ENCODE measurements around the gene HACL1. TPM values are rescaled to one million over a fixed set of nuclear protein-coding genes. Genes with fewer than 3 reads are reported as not detected.

HACL1 gene
- total and polyA plus RNA-seq, 10 of the 15 experiments (the other 5 are each of a cell fraction or from before 2014, with no cell fraction given): 19.4 to 48.7 (median 30.1) TPM

DNA sequence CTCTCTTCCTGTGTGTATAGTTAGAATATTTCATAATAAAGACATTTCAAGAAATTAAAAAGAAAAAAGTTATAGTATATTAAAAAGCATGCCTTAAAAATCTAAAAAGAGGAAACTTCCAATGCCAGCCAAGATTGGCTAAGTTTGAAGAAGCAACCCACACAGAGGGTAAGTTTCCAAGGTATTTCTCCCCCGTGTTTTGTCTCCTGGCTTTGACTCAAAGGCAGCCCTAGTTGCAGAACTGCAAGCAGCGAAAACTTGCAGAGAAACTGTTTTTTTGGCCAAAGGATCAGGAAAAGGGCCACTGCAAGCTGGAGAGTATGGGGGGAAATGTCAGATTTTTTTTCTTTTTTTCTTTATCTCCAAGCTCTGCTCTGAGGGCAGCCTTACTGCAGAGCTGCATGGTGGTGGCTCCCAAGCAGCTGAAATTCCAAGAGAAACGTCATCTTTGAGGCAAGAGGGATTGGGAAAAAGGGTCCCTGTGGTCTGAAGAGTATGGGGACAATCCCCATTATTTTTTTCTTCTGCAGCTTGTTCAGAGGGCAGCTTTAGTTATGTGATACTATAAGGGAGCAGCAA is 23.0 kb downstream of the HACL1 start:
- H3K79me2 ChIP-seq (ENCODE audit: control insufficient read depth, insufficient read depth, low read length): no peaks in the 10 kb centered on the region
- H4K20me1 ChIP-seq (ENCODE audit: control insufficient read depth, insufficient read depth): no peaks in the 10 kb centered on the region
- BruUV-seq (replicated peaks): no TSS peak
- TF ChIP-seq NFIC (IDR thresholded peaks at IDR 0.05; ENCODE audit: low read depth, low read length) (no peak), CBX3 (IDR thresholded peaks at IDR 0.05; ENCODE audit: borderline replicate concordance, low read depth) (no peak), STAT3 (IDR thresholded peaks at IDR 0.05; ENCODE audit: low read depth, low read length) (no peak), TARDBP (IDR thresholded peaks at IDR 0.05; ENCODE audit: borderline replicate concordance) (no peak), ESRRA (IDR thresholded peaks at IDR 0.05; ENCODE audit: low read length) (no peak), SIX5 (IDR thresholded peaks at IDR 0.05; ENCODE audit: low read depth, low read length, severe bottlenecking) (no peak), NFYA (IDR thresholded peaks at IDR 0.05; ENCODE audit: borderline replicate concordance, low read depth, low read length) (no peak)
- TF ChIP-seq, protein P1, sequence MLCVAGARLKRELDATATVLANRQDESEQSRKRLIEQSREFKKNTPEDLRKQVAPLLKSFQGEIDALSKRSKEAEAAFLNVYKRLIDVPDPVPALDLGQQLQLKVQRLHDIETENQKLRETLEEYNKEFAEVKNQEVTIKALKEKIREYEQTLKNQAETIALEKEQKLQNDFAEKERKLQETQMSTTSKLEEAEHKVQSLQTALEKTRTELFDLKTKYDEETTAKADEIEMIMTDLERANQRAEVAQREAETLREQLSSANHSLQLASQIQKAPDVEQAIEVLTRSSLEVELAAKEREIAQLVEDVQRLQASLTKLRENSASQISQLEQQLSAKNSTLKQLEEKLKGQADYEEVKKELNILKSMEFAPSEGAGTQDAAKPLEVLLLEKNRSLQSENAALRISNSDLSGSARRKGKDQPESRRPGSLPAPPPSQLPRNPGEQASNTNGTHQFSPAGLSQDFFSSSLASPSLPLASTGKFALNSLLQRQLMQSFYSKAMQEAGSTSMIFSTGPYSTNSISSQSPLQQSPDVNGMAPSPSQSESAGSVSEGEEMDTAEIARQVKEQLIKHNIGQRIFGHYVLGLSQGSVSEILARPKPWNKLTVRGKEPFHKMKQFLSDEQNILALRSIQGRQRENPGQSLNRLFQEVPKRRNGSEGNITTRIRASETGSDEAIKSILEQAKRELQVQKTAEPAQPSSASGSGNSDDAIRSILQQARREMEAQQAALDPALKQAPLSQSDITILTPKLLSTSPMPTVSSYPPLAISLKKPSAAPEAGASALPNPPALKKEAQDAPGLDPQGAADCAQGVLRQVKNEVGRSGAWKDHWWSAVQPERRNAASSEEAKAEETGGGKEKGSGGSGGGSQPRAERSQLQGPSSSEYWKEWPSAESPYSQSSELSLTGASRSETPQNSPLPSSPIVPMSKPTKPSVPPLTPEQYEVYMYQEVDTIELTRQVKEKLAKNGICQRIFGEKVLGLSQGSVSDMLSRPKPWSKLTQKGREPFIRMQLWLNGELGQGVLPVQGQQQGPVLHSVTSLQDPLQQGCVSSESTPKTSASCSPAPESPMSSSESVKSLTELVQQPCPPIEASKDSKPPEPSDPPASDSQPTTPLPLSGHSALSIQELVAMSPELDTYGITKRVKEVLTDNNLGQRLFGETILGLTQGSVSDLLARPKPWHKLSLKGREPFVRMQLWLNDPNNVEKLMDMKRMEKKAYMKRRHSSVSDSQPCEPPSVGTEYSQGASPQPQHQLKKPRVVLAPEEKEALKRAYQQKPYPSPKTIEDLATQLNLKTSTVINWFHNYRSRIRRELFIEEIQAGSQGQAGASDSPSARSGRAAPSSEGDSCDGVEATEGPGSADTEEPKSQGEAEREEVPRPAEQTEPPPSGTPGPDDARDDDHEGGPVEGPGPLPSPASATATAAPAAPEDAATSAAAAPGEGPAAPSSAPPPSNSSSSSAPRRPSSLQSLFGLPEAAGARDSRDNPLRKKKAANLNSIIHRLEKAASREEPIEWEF (IDR thresholded peaks at IDR 0.05; ENCODE audit: insufficient replicate concordance, low read depth, low read length): no peak
- TF ChIP-seq, protein P2, sequence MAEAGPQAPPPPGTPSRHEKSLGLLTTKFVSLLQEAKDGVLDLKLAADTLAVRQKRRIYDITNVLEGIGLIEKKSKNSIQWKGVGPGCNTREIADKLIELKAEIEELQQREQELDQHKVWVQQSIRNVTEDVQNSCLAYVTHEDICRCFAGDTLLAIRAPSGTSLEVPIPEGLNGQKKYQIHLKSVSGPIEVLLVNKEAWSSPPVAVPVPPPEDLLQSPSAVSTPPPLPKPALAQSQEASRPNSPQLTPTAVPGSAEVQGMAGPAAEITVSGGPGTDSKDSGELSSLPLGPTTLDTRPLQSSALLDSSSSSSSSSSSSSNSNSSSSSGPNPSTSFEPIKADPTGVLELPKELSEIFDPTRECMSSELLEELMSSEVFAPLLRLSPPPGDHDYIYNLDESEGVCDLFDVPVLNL (IDR thresholded peaks at IDR 0.05; ENCODE audit: low read depth, low read length): no peak
- TF ChIP-seq, protein P3, sequence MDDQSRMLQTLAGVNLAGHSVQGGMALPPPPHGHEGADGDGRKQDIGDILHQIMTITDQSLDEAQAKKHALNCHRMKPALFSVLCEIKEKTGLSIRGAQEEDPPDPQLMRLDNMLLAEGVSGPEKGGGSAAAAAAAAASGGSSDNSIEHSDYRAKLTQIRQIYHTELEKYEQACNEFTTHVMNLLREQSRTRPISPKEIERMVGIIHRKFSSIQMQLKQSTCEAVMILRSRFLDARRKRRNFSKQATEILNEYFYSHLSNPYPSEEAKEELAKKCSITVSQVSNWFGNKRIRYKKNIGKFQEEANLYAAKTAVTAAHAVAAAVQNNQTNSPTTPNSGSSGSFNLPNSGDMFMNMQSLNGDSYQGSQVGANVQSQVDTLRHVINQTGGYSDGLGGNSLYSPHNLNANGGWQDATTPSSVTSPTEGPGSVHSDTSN (IDR thresholded peaks at IDR 0.05; ENCODE audit: insufficient replicate concordance, low read depth, low read length): no peak
- TF ChIP-seq, protein P4, sequence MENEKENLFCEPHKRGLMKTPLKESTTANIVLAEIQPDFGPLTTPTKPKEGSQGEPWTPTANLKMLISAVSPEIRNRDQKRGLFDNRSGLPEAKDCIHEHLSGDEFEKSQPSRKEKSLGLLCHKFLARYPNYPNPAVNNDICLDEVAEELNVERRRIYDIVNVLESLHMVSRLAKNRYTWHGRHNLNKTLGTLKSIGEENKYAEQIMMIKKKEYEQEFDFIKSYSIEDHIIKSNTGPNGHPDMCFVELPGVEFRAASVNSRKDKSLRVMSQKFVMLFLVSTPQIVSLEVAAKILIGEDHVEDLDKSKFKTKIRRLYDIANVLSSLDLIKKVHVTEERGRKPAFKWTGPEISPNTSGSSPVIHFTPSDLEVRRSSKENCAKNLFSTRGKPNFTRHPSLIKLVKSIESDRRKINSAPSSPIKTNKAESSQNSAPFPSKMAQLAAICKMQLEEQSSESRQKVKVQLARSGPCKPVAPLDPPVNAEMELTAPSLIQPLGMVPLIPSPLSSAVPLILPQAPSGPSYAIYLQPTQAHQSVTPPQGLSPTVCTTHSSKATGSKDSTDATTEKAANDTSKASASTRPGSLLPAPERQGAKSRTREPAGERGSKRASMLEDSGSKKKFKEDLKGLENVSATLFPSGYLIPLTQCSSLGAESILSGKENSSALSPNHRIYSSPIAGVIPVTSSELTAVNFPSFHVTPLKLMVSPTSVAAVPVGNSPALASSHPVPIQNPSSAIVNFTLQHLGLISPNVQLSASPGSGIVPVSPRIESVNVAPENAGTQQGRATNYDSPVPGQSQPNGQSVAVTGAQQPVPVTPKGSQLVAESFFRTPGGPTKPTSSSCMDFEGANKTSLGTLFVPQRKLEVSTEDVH (IDR thresholded peaks at IDR 0.05; ENCODE audit: low read depth, partially characterized antibody): no peak
- in situ Hi-C loops (cut with MboI): no loop called here
- H3K4me3 ChIP-seq: no peak overlapping the region
- H3K9me3 ChIP-seq (replicated peaks; ENCODE audit: control insufficient read depth, insufficient read depth, low read length): no peaks in the 10 kb centered on the region
- no peak for FAIRE-seq
- no peak overlapping the region for H3K4me2 ChIP-seq (ENCODE audit: control insufficient read depth, insufficient read depth)
- intact Hi-C loops (cut with micrococcal nuclease; ENCODE audit: unreplicated experiment): no loop called here
- no peaks in the 10 kb centered on the region for H3K27me3 ChIP-seq (replicated peaks in 1 of 2; ENCODE audit: control insufficient read depth in 2 of 2, insufficient read depth in 2 of 2, low read length in 1 of 2)
- H3K4me1 ChIP-seq (ENCODE audit: control insufficient read depth, insufficient read depth, low read length): peaks cover 3% of the 10 kb centered on the region
- CTCF ChIA-PET: no interaction called here
- DNase-seq (ENCODE audit: low read depth, low spot score): no peak
- POLR2A ChIA-PET: no interaction called here
- no peak overlapping the region for H2AFZ ChIP-seq (ENCODE audit: control insufficient read depth, low read depth, low read length)
- H3K36me3 ChIP-seq (ENCODE audit: control insufficient read depth in 2 of 2, insufficient read depth in 2 of 2, low read length in 1 of 2): peaks cover 2 to 9% of the 10 kb centered on the region in 2 experiments; a peak in 3 of 4 replicates
- no peak overlapping the region for H3K9ac ChIP-seq (ENCODE audit: control insufficient read depth, insufficient read depth, low read length)
- RAD21 ChIA-PET (ENCODE audit: unreplicated experiment): interaction anchor here (0.7 kb wide), 1 partner anchor 148 kb away, joined by 3 read pairs; no protein-coding TSS in a partner anchor
- ATAC-seq: no peak
- WGBS (ENCODE audit: insufficient coverage, insufficient replicate concordance, low lambda C conversion rate, missing lambda C conversion rate): 73% methylated on average over 3 of the region's 3 CpGs
- H3K27ac ChIP-seq (ENCODE audit: control insufficient read depth, insufficient read depth): no peak overlapping the region
- SMC1A ChIA-PET (ENCODE audit: uncharacterized antibody, unreplicated experiment): interaction anchor here (0.9 to 1.6 kb wide), 2 partner anchors 113 to 229 kb away, joined by 3 read pairs; no protein-coding TSS in a partner anchor

All from GM12878 (cell line).